Bronchial epithelial cell (primary cell): ENCODE data around the gene ZFR2. TPM values are rescaled to one million over a fixed set of nuclear protein-coding genes. Genes with fewer than 3 reads are reported as not detected.

Experiments
- DNase-seq: peaks from one replicate; pipeline ENCODE4 v3.0.0-alpha.2; 2010; ENCODE audit warnings: low read depth
- FAIRE-seq: peaks from 2 replicates; lab custom pipeline; 2011; peaks lifted over from hg19 to GRCh38; lab: Jason Lieb, UNC
- H3K27me3 ChIP-seq: 2 replicates; pipeline ENCODE4 v1.5.1; 2011; ENCODE audit warnings: low read length; ENCODE audit not compliant: control insufficient read depth, insufficient read depth
- H3K36me3 ChIP-seq: 2 replicates; pipeline ENCODE4 v1.5.1; 2011; ENCODE audit warnings: low read length; ENCODE audit not compliant: control insufficient read depth, insufficient read depth
- H3K4me3 ChIP-seq: 2 replicates; pipeline ENCODE4 v1.5.1; 2011; ENCODE audit warnings: mild to moderate bottlenecking, low read depth, low read length, control low read depth
- total RNA-seq: library from RNA; depleted of rRNA; stranded (reverse); fragments of >200 nt; gene quantifications from 2 replicates; pipeline ENCODE4 v1.2.1, GENCODE V29; 2014
- TF ChIP-seq, protein P1 (sequence below): IDR thresholded peaks from 2 replicates; pipeline ENCODE4 v1.5.1; 2011; ENCODE audit warnings: mild to moderate bottlenecking, moderate library complexity, low read length, control low read depth, inconsistent platforms; ENCODE audit not compliant: insufficient read depth, severe bottlenecking

Gene ZFR2
- total RNA-seq, 1 donor from 2014 or later: not detected

DNA sequence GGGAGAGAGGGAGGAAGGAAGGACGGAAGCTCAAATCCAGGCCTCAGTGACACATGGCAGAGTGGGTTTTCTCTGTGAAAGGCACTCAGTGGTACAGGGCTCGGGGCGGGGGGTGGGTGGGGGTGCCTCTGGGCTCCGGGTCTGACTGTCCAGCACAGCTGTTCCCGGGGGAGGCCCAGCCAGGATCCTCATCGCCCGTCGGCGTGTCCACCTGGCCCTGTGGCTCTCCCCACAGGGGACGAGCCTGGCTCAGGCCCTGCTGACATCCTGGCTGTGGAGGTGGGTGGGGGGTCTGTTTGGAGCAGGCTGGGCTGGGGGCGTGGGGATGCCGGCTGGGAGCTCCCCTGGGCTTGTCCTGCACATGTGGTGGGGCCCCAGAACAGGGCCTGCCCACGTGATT, 64.4 kb downstream of the ZFR2 start:
- Histone ChIP-seq H3K36me3 (no peaks in the 10 kb centered on the region), H3K4me3 (no peak overlapping the region), H3K27me3 (peaks cover 5% of the 10 kb centered on the region)
- no peak for FAIRE-seq
- TF ChIP-seq, protein P1, sequence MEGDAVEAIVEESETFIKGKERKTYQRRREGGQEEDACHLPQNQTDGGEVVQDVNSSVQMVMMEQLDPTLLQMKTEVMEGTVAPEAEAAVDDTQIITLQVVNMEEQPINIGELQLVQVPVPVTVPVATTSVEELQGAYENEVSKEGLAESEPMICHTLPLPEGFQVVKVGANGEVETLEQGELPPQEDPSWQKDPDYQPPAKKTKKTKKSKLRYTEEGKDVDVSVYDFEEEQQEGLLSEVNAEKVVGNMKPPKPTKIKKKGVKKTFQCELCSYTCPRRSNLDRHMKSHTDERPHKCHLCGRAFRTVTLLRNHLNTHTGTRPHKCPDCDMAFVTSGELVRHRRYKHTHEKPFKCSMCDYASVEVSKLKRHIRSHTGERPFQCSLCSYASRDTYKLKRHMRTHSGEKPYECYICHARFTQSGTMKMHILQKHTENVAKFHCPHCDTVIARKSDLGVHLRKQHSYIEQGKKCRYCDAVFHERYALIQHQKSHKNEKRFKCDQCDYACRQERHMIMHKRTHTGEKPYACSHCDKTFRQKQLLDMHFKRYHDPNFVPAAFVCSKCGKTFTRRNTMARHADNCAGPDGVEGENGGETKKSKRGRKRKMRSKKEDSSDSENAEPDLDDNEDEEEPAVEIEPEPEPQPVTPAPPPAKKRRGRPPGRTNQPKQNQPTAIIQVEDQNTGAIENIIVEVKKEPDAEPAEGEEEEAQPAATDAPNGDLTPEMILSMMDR: no peak
- DNase-seq: no peak

DNA sequence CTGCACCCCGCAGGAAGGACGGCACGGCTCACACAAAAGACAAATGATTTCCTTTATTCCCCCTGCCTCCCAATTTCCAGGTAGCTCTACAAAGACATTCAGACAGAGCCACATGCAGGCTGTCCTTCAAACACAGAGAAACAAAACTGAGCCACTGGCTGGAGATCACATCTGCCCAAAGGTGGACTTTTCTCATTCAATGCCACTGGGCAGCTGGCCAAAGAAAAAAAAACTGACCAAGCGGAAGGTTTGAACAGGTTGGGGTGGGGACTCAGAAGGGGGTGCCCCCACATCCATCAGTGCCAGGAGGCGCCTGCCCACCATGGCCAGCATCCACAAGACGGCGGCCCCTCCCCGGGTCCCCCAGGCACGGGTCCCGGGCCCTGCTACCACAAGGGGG, 64.9 kb downstream of the ZFR2 start:
- H3K4me3 ChIP-seq: no peak overlapping the region
- TF ChIP-seq, protein P1: no peak
- H3K27me3 ChIP-seq: peaks cover 5% of the 10 kb centered on the region
- H3K36me3 ChIP-seq: no peaks in the 10 kb centered on the region
- DNase-seq (no peak), FAIRE-seq (no peak)

DNA sequence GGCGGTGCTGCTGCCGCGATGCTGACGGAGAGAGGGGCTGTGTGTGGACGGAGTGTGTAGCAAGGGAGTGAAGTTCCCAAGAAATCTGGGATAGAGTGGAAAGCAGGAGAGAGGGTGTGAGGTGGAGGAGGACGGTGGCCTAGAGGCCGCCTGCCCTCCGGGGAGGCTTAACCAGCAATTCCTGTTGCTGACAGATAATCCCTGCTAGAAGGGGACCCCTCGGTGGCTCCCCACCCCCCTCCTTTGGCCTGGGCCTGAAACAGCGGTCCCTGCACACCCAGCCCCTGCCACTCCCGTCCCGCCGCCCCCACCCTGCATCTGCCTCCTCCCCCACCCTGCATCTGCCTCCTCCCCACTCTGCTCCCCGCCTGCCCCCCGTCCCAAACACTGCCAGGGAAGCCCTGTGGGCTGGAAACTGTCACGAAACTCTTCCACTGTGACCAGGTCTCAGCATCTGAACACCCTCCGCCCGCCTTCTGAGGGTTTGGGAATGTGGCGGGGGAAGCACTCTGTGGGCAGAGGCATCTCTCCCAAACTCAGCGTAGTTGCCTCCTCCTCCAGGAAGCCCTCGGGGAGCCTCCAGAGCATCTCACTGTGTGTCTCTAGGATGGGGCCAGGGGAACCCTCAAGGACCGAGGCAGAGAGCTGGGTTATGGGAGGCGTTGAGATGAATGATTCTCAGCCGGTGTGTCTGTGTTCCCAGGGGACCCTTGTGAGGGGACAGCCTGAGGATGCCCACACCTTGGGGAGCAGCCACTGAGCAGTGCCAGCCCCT, 65.5 kb downstream of the ZFR2 start:
- DNase-seq (no peak), FAIRE-seq (no peak)
- TF ChIP-seq, protein P1: no peak
- Histone ChIP-seq H3K27me3 (peaks cover 5% of the 10 kb centered on the region), H3K4me3 (no peak overlapping the region), H3K36me3 (no peaks in the 10 kb centered on the region)

DNA sequence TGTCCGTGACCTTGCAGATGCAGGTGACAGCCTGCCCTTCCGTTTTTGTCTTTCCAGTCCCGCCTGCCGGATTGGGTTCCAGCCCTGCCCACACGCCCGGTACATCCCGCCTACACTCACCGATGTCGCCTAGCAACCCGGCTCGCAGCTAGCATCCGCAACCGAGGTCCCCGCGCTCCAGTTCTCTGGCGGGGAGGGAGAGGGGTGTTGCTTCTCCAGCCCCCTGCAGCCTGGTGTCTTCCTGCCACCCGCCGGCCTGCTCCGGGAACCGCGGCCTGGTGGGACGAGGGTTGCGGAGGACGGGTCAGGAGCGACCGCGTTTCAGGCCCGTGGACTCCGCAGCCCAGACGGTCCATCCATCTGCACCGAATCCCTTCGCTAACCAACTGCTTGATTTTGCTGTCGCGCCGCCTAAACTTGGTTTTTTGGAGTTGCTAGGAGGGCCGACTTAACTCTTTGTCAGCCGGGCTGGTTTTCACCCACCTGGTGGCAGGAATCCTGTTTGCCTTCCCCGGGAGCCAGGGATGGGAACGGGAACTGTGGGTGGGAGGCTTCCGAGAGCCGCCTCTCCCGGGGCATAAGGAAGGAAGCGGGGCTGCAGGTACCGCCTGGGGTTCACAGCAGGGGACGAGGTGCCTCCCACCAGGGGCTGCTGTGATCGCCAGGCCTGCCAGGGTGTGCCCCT, 67.3 kb downstream of the ZFR2 start:
- peak; percentile 4 for DNase-seq
- Histone ChIP-seq H3K36me3 (no peaks in the 10 kb centered on the region), H3K27me3 (peaks cover 5% of the 10 kb centered on the region), H3K4me3 (no peak overlapping the region)
- TF ChIP-seq, protein P1: peak; percentile 29
- no peak for FAIRE-seq

DNA sequence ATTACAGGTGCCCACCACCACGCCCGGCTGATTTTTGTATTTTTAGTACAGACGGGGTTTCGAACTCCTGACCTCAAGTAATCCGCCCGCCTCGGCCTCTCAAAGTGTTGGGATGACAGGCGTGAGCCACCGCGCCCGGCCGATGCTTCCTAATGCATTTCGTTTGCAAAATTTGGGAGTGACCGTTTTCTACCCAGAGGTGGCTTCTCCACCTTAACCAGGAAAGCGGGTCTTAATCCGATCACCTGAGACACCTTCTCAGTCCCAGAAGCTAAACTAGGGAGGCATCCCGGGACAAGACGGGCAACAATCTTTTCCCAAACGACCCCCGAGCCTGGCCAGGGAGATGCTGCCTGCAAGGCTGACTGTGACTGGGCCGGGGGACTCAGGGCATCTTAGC, 67.8 kb downstream of the ZFR2 start:
- DNase-seq: no peak
- no peak for FAIRE-seq
- peaks cover 5% of the 10 kb centered on the region for H3K27me3 ChIP-seq
- TF ChIP-seq, protein P1: no peak
- H3K36me3 ChIP-seq: no peaks in the 10 kb centered on the region
- H3K4me3 ChIP-seq: no peak overlapping the region
